HG03342 (cell line): Measurements from ENCODE around the gene PRKN.

Experiments used
- ATAC-seq: cut with Tn5 transposase; IDR thresholded peaks from one replicate; pipeline ENCODE4 v1.9.1; 2021; ENCODE audit warnings: mild to moderate bottlenecking, moderate library complexity; ENCODE audit not compliant: unreplicated experiment

The PRKN gene

DNA sequence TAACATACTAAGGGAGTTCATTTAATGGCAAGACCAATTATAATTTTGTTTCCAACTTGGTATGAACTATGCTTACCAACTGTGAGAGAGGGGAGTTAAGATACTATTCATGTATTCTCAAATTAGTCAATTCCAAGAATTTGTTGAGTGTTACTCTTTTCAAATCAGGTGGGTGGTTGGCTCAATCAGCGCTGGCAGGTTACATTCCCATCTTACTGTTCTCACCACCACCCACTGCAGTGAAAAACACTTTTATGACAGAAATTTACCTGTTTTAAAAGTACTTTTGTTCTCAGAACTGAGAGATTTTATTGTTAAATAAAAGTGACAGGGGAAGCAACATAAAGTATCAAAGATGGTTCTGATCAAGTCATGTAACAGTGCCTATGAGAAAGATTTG lies 642.0 kb downstream of the PRKN start:
- no peak for ATAC-seq

DNA sequence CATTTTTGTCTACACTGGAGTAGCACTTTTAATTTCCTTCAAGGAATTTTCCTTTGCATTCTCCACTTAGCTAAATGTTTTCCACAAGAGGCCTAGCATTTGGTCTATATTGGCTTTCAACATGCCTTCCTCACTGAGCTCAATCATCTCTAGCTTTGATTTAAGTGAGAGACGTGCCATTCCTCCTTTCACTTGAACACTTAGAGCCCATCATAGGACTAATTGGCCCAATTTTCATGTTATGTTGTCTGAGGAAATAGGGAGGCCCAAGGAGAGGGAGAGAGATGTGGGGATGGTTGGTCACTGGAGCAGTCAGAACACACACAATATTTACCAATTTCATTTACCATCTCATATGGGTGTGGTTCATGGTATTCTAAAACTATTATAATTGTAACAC lies 645.0 kb downstream of the PRKN start:
- no peak for ATAC-seq

DNA sequence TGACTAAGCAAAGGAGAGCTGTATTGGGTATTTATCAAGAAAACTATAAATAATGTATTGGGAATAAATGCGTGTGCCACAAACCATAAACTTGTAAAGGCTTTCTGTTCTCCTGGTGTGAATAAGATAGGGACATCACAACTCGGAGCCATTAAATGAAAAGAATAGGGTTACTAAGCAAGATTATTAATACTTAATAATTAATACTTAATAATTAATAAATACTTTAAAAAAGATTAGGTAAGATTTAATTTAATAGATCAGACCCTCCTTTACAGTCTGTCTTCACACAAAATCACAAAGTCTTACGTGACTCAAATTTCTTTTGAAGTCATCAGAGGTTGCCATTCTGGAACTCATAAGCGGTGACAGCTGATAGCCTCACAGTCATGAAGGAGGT lies 648.9 kb downstream of the PRKN start:
- ATAC-seq = no peak

DNA sequence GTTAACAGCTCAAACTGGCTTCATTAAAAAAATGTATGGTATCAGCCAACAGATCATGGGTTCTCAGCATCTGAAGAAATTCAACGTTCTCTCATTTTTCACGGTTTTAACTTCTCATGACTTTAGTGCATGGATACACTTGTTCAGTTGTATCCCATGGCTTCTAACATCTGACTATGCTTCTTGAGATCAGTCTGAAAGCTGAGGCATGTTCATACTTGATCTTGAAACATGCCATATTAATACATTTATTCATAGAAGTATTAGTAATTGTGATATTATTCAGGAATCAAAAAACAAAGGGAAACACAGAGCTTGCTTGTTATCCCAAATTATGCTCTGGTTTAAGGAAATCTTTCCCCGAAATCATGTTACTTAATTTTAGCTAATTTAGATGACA lies 649.4 kb downstream of the PRKN start:
- ATAC-seq = no peak

DNA sequence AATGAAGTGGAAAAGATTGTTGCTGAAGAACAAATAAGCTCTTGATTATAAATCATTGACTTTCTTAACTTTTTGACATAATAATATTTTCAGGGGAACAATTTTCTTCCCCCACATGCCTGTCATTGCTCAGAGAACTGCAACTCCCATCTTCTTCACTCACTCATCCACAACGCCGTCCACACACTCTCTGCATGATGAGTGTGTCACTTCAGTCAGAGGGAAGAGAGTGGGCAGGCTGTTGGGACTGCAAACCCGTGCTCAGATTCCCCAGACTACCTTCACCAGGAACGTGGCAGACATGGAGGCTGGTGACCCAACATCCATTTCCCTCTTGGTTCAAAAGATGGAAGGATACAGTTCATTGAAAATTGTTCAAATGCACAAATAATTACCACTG lies 650.8 kb downstream of the PRKN start:
- no peak for ATAC-seq

DNA sequence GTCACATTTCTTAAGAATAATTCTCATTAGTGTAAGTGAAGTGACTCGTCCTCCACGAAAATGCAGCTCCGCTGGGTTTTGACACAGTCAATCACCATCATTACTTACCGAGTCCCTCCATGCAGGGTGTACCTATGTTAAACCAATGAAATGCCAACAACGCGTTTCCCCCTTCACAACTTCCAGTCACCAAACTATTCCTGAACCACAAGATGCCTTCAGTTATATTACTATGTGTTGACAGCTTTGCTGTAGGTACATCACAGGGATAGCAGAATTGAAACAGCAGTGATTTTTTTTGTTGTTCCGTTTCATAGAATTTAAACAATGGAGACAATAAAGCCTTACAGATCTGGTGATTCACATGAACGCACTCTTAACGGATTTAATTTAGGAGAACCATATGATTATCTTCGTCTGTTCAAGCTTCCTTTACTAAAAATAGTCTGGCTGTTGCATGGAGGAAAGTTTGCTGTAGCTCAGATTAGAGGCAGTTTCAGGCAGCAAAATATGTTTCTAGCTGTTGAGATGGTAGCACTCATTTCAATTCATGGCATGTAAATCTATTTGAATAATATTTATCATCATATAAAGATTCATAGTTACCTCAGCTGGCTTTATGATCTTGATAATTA lies 652.8 kb downstream of the PRKN start:
- ATAC-seq = no peak

DNA sequence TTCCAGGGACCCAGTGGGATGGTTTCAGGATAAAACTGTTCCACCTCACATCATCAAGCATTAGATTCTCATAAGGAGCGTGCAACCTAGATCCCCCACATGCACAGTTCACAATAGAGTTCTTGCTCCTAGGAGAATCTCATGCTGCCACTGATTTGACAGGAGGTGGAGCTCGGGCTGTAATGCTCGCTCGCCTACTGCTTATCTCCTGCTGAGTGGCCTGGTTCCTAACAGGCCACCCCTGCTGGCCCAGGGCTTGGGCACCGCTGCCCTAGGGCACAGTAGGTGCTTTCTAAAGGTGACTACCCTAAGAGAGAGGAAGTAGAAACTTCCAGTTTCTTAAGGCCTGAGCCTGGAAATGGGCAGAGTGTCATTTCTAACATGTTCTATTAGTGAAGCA lies 656.9 kb downstream of the PRKN start:
- ATAC-seq = no peak

DNA sequence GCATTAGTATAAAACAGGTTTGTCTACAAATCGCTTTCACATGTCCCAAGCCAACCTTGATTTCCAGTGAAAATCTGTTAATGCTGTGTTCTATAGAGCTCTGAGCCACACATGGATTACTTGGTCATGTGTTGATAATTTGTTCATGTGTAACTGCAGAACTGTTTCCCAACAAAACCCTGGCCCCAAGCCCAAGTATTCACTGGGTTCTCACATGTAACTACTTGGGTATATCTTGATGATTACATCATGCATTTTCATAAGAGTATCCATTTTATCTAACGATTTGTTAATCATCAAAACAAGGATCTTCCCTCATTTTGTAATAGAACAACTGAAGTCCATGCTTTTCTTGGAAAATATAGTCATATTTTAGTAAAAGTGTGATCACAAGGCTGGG lies 657.6 kb downstream of the PRKN start:
- no peak for ATAC-seq

DNA sequence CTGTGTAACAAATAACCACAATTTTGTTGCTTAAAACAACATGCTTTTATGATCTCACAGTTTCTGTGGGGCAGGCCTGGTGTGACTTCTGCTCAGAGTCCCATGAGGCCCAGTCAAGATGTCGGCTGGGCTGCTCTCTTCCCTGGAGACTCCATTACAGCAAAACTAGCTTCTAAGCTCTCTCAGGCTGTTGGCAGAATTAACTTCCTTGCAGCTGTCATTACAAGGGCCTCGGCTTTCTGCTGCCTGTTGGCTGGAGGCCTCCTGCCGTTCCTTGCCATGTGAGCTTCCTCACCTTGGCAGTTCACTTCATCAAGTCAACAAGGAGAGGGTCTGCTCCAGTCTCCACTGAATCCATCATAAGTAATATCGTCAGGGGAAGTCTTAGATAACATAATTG lies 659.2 kb downstream of the PRKN start:
- ATAC-seq = no peak

DNA sequence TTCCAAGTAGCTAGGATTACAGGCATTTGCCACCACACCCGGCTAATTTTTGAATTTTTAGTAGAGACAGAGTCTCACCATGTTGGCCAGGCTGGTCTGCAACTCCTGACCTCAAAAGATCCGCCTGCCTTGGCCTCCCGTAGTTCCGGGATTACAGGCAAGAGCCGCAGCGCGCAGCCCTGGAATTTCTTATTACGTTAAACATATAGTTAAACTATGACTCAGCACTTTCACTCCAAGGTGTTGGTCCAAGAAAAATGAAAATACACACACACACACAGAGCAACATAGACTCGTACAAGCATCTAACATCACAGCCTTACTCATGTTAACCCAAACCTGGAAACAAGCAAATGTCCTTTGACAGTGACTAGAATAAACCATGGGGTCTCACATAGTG lies 663.9 kb downstream of the PRKN start:
- ATAC-seq = no peak

DNA sequence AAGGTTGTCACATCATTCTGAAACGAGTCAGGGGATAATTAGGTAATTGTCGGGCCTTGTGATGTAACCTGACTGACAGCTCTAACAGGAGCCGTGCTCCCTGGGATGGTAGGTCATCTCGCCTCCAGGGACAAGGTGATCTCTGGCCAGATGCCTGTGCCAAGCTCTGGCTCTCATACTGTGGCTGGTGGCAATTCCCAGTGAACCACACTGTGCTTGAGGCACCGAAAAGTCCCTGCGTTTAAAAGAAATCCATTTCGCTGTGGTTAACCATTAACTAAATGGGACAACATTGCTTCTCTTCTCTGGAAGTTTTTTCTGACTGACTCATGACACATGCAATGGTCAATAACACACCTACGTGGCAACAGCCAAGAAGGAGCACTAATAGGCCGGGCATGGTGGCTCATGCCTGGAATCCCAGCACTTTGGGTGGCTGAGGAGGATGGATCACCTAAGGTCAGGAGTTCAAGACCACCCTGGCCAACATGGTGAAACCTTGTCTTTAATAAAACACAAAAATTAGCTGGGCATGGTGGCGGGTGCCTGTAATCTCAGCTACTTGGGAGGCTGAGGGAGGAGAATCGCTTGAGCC lies 669.2 kb downstream of the PRKN start:
- ATAC-seq = no peak

DNA sequence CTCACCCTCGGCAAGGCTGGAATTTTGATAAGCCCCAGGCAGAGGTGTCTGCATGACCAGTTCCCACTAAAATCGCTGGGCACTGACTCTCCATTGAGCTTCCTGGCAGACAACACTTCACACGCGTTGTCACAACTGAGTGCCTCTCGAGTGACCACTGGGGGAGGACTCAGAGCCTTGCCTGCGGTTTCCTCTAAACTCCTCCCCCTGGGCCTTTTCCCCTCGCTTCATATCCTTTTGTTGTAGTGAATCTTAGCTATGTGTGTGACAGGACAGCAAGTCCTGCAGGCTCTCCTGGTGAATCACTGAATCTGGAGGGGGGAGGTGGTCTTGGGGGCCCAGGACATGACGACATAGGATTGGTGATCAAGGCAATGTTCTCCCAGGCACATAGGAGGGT lies 670.8 kb downstream of the PRKN start:
- ATAC-seq = no peak

DNA sequence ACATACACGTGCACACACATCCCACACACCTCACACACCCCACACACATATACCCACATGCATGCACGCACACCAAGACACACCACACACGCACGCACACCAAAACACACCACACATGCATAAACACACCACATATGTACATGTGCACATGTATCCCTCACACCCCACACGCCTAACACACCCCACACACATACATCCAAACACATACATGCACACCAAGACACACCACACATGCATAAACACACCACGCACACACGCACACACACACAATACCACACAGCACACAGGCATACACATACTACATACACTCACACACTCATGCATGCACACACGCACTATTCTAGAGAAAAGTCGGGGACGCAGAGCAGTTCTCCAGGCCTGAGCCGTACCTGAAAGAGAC lies 671.5 kb downstream of the PRKN start:
- no peak for ATAC-seq

DNA sequence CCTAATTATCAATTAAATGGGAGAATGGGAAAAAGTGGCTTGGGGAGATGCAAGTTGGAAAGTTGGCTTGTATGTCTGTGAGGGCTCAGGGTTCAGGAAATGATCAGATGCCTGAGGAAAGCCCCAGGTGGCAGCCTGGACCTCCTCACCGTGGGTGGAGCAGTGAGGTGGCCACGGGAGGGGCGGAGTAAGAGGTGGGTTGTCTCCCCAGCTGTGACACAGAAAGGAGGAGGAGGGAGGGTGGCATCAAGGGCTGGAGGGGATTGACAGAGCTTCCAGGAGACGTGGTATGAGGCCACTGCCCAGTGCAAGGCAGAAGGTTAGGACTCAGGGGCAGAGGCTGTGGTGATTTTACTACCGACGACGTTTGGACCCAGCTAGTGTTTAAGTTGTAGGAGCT lies 672.2 kb downstream of the PRKN start:
- ATAC-seq = no peak

DNA sequence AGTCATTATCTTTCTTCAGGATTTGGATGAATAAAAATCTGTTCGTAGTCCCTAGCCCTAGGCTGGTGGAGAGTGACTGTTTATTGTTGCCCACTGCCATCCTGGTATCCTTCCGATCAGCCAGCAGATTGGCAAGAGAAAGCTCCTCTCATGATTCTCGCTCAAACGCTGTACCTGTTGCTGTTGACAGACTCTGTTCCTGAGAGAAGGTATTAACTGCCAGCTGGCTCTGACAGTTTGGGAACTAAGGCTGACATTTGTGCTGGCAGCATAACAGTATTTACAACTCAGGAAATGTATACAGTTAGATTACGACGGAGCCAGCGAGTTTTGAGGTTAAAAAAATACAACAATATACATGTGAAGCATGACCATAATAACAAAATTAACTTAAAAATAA lies 674.5 kb downstream of the PRKN start:
- no peak for ATAC-seq

DNA sequence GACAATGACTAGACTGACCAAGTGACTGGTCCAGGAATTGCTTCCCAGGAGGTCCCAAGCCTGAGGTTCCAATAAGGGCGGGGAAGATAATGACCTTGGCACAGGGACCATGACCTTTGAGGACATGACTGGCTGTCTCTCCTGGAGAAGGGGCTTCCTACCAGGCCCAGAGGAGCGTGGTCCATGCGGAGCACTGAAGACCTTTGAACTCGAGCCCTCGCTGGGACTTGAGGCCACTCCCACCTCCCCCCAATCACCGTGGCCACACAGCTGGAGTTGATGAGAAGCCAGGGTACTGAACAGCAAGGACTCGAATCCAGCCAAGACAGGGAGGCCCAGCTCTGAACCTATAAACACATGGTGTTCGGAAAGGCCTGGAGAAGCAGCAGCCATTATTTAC lies 677.0 kb downstream of the PRKN start:
- ATAC-seq = no peak

DNA sequence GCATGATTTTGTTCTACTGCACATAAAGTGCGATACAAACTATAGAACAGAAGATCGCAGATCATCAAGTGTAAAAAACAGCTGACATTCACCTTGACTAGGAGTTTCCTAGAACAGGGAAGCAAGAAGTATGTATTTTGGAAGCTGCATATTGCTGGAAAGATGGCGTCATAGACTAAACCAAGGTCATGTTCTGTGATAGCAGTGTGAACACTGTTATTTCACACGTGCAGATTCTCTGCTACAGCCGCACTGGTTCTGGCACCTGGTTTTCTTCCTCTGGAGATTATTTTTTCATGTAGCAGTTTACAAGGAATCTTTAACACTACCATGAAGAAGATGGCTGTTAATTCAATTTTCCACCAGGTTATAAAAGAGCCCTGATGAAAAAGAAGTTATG lies 681.2 kb downstream of the PRKN start:
- ATAC-seq = no peak

DNA sequence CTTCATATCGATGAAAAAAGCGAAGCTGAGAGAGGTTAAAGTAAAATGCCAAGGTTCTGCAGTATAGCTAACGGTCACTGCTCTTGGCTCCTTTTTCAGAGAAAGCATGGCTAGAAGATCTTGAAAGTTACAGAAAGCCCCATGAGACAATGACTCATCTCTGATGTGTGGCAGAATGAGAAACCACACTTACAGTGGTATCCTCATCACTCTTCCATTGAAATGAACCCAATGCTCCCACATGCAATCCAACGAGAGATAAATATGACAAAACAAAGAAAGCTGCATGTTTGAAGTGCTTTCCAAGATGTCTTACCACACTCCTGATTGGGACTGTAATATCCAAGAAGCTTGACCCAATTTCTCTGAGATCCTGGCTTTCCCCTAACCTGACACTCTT lies 694.9 kb downstream of the PRKN start:
- ATAC-seq = no peak

DNA sequence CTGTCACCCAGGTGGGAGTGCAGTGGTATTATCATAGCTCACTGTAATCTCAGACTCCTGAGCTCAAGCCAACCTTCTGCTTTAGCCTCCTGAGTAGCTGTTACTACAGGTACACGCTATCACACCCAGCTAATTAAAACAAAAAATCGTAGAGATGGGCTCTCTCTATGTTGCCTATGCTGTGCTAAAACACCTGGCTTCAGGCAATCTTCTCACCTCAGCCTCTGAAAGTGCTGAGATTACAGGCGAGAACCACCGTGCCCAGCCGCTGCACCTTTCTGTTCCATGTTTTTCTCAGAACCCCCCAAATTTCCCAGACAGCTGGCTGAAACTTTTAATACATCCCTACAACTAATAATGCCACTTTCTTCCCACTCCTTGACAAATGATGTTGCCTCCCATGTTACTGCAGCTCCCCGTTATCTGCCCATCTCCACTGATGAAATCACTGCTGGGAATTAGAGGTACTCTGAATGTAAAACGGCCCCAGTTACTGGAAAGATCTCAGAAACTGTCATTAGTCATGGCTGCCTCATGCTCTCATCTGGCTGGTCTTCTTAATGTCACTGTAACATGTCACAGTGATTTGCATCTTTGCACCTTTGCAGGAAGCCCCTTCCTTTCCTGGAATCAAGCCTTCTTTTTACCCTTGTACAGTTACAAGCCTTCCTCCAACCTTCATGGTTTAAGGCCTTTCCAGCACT lies 697.5 kb downstream of the PRKN start:
- no peak for ATAC-seq

DNA sequence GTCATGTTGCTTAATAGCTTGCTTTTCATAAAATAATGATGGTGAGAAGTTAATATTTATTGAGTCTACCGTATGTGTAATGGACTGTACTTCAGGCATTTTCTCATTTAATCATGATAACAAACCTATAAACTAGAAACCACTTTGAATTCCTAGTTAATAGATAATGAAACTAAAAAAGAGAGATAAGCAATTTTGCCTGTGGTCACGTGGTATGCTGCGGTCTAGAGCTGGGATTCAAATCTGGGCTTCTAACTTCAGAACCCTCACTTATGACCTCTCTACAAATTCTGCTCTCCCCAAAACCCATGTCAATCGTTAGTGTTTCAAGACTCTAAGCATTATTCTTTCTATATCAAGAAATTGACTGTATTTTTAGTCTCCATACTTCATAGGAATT lies 700.7 kb downstream of the PRKN start:
- no peak for ATAC-seq

DNA sequence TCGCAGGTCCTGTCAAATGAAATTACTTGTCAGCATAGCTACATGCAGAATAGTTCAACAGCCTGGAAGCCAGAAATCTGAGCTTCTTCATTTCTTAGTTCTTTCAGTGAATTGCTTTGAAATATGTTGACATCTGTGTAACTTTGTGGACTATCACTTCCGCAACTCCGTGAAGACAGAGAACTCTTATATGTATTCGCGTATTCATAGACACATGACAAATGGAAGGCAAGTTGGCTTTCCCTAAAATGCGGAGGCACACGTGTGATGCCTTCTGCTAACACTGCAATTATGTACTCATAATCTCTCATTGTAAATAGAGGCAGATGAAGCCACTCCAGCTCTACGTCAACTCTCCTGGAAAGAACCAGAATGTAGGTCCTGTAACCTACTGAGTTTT lies 701.5 kb downstream of the PRKN start:
- no peak for ATAC-seq

DNA sequence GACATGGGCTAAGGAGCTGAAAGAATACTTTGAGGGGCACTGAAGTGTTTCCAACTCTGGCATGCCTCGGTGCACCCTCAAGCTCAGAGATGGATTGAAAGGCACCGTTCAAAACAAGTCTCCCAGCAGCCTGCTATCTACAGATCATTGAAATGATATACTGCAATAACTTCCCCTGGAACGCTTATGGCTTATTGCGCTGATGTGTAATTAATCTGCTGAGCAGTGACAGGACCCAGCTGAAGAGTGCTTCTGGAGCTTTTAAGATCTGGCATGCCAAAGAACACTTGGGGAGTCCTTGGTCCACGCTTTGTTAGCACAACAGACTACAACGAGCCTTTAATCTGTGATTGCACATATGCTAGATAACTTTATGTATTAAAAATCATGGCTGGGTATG lies 708.2 kb downstream of the PRKN start:
- ATAC-seq = no peak

DNA sequence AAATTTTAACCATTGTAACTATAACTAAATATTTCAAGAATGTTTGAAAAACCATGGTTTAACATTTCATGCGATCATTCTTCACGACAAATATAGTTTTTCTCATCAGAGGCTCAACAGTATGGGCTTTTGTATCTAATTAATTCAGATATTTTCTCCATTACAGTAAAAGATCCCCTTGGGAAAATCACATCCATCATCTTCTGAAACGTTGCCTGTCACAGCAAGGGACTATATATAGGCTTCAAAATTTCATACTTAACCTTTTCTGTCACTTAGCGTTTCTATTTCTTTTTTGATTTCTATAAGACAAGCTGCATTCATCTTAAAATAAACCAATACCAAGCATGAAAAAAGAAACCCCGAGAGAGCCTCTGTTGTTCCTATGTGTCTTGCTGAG lies 710.0 kb downstream of the PRKN start:
- no peak for ATAC-seq
